Activated CD8-positive, alpha-beta memory T cell treated with anti-CD3 and anti-CD28 coated beads for 36 hours (primary cell): Measurements from ENCODE around the gene GSPT1. TPM values are rescaled to one million over a fixed set of nuclear protein-coding genes. Genes with fewer than 3 reads are reported as not detected.
"Not testable (repeated sequence)": the region's sequence is repeated elsewhere in the genome, so short reads cannot be mapped to it uniquely, and the experiment has no call there.

Experiments
- CTCF ChIA-PET: fragments of 350-600 bp; sonication (Branson Sonifier 250); formaldehyde crosslinking; loops from one replicate; lab custom pipeline; 2021; ENCODE audit warnings: antibody characterized with exemption; lab: Charles Lee
- POLR2A ChIA-PET: fragments of 350-600 bp; sonication (Branson Sonifier 250); formaldehyde crosslinking; loops from one replicate; lab custom pipeline; 2021; ENCODE audit warnings: antibody characterized with exemption; lab: Charles Lee
- total RNA-seq, 2 experiments: library from RNA; stranded (reverse); gene quantifications; one replicate each; pipeline ENCODE4 v1.2.3, GENCODE V29; 2021

The GSPT1 gene
- total RNA-seq, 2 experiments from 2014 or later: 239 to 243 TPM

DNA sequence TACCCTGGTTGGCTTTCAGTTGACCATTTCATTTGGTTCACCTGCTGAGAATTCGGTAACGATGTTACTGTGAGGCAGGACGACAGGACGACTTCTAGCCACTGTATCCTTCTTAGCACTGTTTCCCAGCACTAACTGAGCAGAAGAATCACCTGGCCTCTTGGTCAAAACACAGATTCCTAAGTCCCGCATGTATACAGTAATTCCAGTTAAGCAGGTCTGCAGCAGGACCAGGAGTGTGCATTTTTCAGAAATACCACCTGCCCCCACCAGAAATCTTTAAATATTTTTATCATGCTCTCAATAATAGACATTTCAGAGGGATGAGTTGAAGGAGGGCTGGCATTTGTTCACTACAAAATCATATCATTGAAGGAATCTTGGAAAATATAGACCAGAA lies 87.1 kb downstream of the GSPT1 start:
- CTCF ChIA-PET: no interaction called here
- POLR2A ChIA-PET: no interaction called here

DNA sequence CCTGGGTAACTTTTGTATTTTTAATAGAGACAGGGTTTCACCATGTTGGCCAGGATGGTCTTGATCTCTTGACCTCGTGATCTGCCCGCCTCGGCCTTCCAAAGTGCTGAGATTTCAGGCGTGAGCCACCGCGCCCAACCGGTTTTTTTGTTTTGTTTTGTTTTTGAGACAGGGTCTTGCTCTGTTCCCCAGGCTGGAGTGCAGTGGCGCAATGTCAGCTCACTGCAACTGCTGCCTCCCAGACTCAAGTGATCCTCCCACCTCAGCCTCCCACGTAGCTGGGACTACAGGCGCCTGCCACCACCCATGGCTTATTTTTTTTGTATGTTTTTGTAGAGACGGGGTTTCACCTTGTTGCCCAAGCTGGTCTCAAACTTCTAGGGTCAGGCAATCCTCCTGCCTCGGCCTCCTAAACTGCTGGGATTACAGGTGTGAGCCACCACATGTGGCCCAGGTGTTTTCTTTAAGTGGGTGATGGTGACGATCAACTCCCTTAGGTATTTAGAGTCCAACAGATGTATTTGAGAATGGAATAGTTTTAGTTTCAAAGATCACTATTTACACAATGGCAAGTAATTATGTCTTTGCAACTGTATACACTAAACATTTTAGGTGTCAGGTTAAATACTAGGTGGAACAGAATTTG lies 90.1 kb downstream of the GSPT1 start:
- POLR2A ChIA-PET, CTCF ChIA-PET: not testable (repeated sequence)

DNA sequence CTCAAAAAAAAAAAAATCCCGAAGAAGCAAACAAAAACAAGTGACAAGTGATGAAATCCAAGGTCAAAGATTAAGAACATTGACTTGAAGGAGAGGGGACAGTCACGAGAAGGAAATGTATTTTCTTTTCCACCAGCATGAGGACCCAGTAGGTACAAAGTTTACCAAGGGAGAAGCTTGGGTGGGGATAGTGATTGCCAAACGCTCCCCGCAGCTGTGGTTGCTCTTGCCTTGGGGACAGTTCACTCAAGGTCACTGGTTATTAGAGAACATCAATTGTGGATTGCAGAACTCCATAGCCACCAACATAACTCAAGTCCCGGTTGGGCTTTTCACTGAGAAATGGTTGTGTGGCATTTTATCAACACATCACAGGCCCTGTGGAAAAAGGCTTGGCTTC lies 91.4 kb downstream of the GSPT1 start:
- POLR2A ChIA-PET: no interaction called here
- CTCF ChIA-PET: no interaction called here

DNA sequence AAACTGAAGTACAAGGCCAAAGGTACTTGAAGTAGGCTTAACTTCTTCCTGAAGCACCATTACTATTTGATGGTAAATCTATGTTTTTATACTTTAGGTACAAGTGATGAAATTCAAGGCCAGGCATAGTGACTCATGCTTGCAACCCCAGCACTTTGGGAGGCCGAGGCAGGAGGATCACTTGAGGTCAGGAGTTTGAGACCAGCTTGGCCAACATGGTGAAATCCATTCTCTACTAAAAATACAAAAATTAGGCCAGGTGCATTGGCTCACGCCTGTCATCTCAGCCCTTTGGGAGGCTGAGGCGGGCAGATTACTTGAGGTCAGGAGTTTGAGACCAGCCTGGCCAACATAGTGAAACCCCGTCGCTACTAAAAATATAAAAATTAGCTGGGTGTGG lies 92.1 kb downstream of the GSPT1 start:
- POLR2A ChIA-PET, CTCF ChIA-PET: not testable (repeated sequence)

DNA sequence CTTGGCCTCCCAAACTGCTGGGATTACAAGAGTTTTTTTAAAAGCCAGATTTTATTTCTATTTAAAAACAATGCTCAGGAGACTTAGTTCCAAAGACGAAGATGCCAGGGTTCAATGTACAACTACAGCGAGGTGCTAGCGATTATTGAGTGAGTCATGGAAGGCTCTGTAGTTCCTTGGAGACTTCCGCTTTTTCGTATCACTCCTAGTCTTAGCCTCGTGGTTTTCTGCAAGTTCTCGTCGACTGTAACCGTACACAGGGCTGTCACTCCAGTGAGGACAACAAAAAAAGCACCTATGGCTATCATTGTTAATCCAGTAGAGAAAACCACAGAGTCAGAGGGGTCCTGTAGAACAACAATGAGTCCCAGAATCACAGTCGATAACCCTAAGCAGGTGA lies 96.0 kb downstream of the GSPT1 start:
- CTCF ChIA-PET: no interaction called here
- POLR2A ChIA-PET: no interaction called here

DNA sequence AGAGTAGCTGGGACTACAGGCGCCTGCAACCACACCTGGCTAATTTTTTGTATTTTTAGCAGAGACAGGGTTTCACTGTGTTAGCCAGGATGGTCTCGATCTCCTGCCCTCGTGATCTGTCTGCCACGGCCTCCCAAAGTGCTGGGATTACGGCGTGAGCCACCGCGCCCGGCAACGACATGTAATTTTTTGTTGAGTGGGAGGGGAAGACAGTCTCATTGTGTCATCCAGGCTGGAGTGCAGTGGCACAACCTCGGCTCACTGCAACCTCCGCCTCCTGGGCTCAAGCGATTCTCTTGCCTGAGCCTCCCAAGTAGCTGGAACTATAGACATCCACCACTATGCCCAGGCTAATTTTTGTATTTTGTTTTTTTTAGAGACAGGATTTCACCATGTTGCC lies 96.8 kb downstream of the GSPT1 start:
- CTCF ChIA-PET, POLR2A ChIA-PET: not testable (repeated sequence)

Other genes starting within 250 kb of the GSPT1 start
- gene SNN, start 247.5 kb downstream of the GSPT1 start, total RNA-seq: 1 to 10 TPM; 5.6 to 6.2 TPM
- gene TXNDC11, start 173.1 kb downstream of the GSPT1 start, total RNA-seq: 10 to 100 TPM; 32.1 to 36.1 TPM
- 10 to 100 TPM; 50.6 to 52.0 TPM for gene ZC3H7A, start 118.7 kb downstream of the GSPT1 start, total RNA-seq
- 100 to 1,000 TPM; 358 to 377 TPM for gene RSL1D1, start 64.4 kb downstream of the GSPT1 start, total RNA-seq
- 10 to 100 TPM in 1 of 2 experiments, 1 to 10 TPM in 1; 9.0 to 10.7 TPM for gene NPIPB2, start 26.1 kb upstream of the GSPT1 start, total RNA-seq
- not detected for gene TNFRSF17, start 49.3 kb upstream of the GSPT1 start, total RNA-seq
- gene SNX29, start 60.8 kb upstream of the GSPT1 start, total RNA-seq: 10 to 100 TPM in 1 of 2 experiments, 1 to 10 TPM in 1; 9.2 to 12.8 TPM